Hepatocyte (in vitro differentiated cells): Measurements from ENCODE around the gene IKBKG.

Experiments
- EZH2 ChIP-seq: fragments of 200-600 bp; sonication (generic); IDR thresholded peaks from 2 replicates; pipeline ENCODE4 v1.6.1; 2016; ENCODE audit warnings: antibody characterized with exemption, mild to moderate bottlenecking, borderline replicate concordance
- TF ChIP-seq, protein P1 (sequence below): fragments of 200-600 bp; sonication (generic); IDR thresholded peaks from 2 replicates; pipeline ENCODE4 v1.5.1; 2016; ENCODE audit warnings: antibody characterized with exemption, mild to moderate bottlenecking; ENCODE audit not compliant: poor library complexity

DNA sequence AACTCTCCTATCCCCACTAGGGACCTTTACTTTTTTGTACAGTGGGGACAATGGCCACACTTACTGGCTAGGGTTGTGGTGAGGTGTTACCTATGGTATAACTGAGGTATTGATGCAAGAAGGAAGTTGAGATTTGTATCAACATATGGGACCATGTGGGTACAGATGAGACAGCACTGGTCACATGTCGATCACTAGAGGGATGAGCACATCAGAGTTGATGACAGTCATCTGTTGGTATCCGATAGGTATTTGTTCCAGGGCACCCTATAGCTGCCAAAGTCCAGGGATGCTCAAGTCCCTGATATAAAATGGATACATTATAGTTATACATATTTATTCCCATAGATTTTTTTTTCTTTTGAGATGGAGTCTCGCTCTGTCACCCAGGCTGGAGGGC, 44.4 kb upstream of the IKBKG start:
- TF ChIP-seq, protein P1, sequence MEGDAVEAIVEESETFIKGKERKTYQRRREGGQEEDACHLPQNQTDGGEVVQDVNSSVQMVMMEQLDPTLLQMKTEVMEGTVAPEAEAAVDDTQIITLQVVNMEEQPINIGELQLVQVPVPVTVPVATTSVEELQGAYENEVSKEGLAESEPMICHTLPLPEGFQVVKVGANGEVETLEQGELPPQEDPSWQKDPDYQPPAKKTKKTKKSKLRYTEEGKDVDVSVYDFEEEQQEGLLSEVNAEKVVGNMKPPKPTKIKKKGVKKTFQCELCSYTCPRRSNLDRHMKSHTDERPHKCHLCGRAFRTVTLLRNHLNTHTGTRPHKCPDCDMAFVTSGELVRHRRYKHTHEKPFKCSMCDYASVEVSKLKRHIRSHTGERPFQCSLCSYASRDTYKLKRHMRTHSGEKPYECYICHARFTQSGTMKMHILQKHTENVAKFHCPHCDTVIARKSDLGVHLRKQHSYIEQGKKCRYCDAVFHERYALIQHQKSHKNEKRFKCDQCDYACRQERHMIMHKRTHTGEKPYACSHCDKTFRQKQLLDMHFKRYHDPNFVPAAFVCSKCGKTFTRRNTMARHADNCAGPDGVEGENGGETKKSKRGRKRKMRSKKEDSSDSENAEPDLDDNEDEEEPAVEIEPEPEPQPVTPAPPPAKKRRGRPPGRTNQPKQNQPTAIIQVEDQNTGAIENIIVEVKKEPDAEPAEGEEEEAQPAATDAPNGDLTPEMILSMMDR: no peak
- no peak for TF ChIP-seq EZH2
